Stimulated activated CD4-positive, alpha-beta T cell treated with anti-CD3 and anti-CD28 coated beads, TNF-alpha, amount 100 ng/mL, for 4 hours (primary cell): ENCODE results near the gene FAM241B.

ENCODE experiments used
- DNase-seq, 3 experiments: peaks; one replicate each; pipeline ENCODE4 v3.0.0-alpha.2; 2020; ENCODE audit warnings: low read depth in 3 of 3

FAM241B gene

GRCh38 chr10:69649786-69650550 lies 19.9 kb downstream of the FAM241B start:
- no peak for DNase-seq

GRCh38 chr10:69650589-69651261 lies 20.7 kb downstream of the FAM241B start:
- DNase-seq, result no peak

- no peak for DNase-seq
Measured at GRCh38 chr10:69651362-69651761, 21.3 kb downstream of the FAM241B start.

- no peak for DNase-seq
Measured at GRCh38 chr10:69652111-69652856, 22.2 kb downstream of the FAM241B start.

- DNase-seq, result no peak
Measured at GRCh38 chr10:69652857-69653199, 22.8 kb downstream of the FAM241B start.

- DNase-seq, result no peak
Measured at GRCh38 chr10:69653561-69653960, 23.5 kb downstream of the FAM241B start.

GRCh38 chr10:69655124-69655867 lies 25.2 kb downstream of the FAM241B start:
- no peak for DNase-seq

GRCh38 chr10:69655868-69656555 lies 26.0 kb downstream of the FAM241B start:
- no peak for DNase-seq

GRCh38 chr10:69656742-69657269 lies 26.8 kb downstream of the FAM241B start:
- no peak for DNase-seq

- no peak for DNase-seq
Measured at GRCh38 chr10:69657430-69657829, 27.4 kb downstream of the FAM241B start.

- DNase-seq, result no peak
Measured at GRCh38 chr10:69657866-69658265, 27.8 kb downstream of the FAM241B start.

GRCh38 chr10:69659241-69660038 lies 29.4 kb downstream of the FAM241B start:
- DNase-seq, result no peak

GRCh38 chr10:69660296-69660695 lies 30.2 kb downstream of the FAM241B start:
- DNase-seq, result no peak

GRCh38 chr10:69661414-69662172 lies 31.5 kb downstream of the FAM241B start:
- no peak for DNase-seq

GRCh38 chr10:69662173-69662877 lies 32.3 kb downstream of the FAM241B start:
- DNase-seq, result no peak

- no peak for DNase-seq
Measured at GRCh38 chr10:69662901-69663300, 32.9 kb downstream of the FAM241B start.

- no peak for DNase-seq
Measured at GRCh38 chr10:69663369-69663947, 33.4 kb downstream of the FAM241B start.

- DNase-seq, result no peak
Measured at GRCh38 chr10:69665474-69666320, 35.6 kb downstream of the FAM241B start.
